IPS-11a (cell line): ENCODE results near the gene KRTAP12-1.

Source experiments
- H3K4me3 ChIP-seq: one replicate; pipeline ENCODE4 v1.5.1; 2013; ENCODE audit warnings: low read depth, low read length, control low read depth

The KRTAP12-1 gene

GRCh38 chr21:44681861-44682579, at the start of gene KRTAP12-1:
KRTAP12-1 (minus strand) TSS chr21:44682163; CDS start chr21:44682123, 40 bp downstream.
- no peak within 1 kb of the TSS for H3K4me3 ChIP-seq

- no peak overlapping the region for H3K4me3 ChIP-seq
Measured at GRCh38 chr21:44730951-44731579, 49.1 kb upstream of the KRTAP12-1 start.

- H3K4me3 ChIP-seq: no peak overlapping the region
Measured at GRCh38 chr21:44730028-44730395, 48.0 kb upstream of the KRTAP12-1 start.

- H3K4me3 ChIP-seq: no peak overlapping the region
Measured at GRCh38 chr21:44729336-44730027, 47.5 kb upstream of the KRTAP12-1 start.

GRCh38 chr21:44728716-44729115, 46.8 kb upstream of the KRTAP12-1 start:
- no peak overlapping the region for H3K4me3 ChIP-seq

- H3K4me3 ChIP-seq: no peak overlapping the region
Measured at GRCh38 chr21:44727757-44728156, 45.8 kb upstream of the KRTAP12-1 start.

- H3K4me3 ChIP-seq: no peak overlapping the region
Measured at GRCh38 chr21:44727321-44727720, 45.4 kb upstream of the KRTAP12-1 start.

GRCh38 chr21:44726826-44727225, 44.9 kb upstream of the KRTAP12-1 start:
- H3K4me3 ChIP-seq: no peak overlapping the region

GRCh38 chr21:44724926-44725325, 43.0 kb upstream of the KRTAP12-1 start:
- no peak overlapping the region for H3K4me3 ChIP-seq

- no peak overlapping the region for H3K4me3 ChIP-seq
Measured at GRCh38 chr21:44724196-44724595, 42.2 kb upstream of the KRTAP12-1 start.

GRCh38 chr21:44723177-44724131, 41.5 kb upstream of the KRTAP12-1 start:
- H3K4me3 ChIP-seq: no peak overlapping the region

GRCh38 chr21:44722731-44723130, 40.8 kb upstream of the KRTAP12-1 start:
- H3K4me3 ChIP-seq: no peak overlapping the region

GRCh38 chr21:44720170-44720569, 38.2 kb upstream of the KRTAP12-1 start:
- H3K4me3 ChIP-seq: no peak overlapping the region

- H3K4me3 ChIP-seq: no peak overlapping the region
Measured at GRCh38 chr21:44718571-44718970, 36.6 kb upstream of the KRTAP12-1 start.

- no peak overlapping the region for H3K4me3 ChIP-seq
Measured at GRCh38 chr21:44718093-44718492, 36.1 kb upstream of the KRTAP12-1 start.

GRCh38 chr21:44716984-44717383, 35.0 kb upstream of the KRTAP12-1 start:
- H3K4me3 ChIP-seq: no peak overlapping the region

GRCh38 chr21:44714905-44715304, 32.9 kb upstream of the KRTAP12-1 start:
- no peak overlapping the region for H3K4me3 ChIP-seq

- no peak overlapping the region for H3K4me3 ChIP-seq
Measured at GRCh38 chr21:44713846-44714245, 31.9 kb upstream of the KRTAP12-1 start.

GRCh38 chr21:44713130-44713529, 31.2 kb upstream of the KRTAP12-1 start:
- H3K4me3 ChIP-seq: no peak overlapping the region

GRCh38 chr21:44712203-44713028, 30.5 kb upstream of the KRTAP12-1 start:
- no peak overlapping the region for H3K4me3 ChIP-seq
